Occipital lobe (tissue), 3 donors: ENCODE measurements around the gene MUC4. TPM values are rescaled to one million over a fixed set of nuclear protein-coding genes. Genes with fewer than 3 reads are reported as not detected.

Experiments
- DNase-seq: peaks from one replicate; lab custom pipeline; 2025; lab: John Stamatoyannopoulos, UW
- small RNA-seq: library from RNA; depleted of rRNA; stranded (forward); fragments of <200 nt; gene quantifications from one replicate; pipeline ENCODE3, GENCODE V24; 2014
- total RNA-seq: library from RNA; depleted of rRNA; stranded (reverse); fragments of >200 nt; gene quantifications from one replicate; pipeline ENCODE4 v1.2.3, GENCODE V29; 2014

Gene MUC4
- total RNA-seq, 1 donor from 2014 or later: not detected

DNA sequence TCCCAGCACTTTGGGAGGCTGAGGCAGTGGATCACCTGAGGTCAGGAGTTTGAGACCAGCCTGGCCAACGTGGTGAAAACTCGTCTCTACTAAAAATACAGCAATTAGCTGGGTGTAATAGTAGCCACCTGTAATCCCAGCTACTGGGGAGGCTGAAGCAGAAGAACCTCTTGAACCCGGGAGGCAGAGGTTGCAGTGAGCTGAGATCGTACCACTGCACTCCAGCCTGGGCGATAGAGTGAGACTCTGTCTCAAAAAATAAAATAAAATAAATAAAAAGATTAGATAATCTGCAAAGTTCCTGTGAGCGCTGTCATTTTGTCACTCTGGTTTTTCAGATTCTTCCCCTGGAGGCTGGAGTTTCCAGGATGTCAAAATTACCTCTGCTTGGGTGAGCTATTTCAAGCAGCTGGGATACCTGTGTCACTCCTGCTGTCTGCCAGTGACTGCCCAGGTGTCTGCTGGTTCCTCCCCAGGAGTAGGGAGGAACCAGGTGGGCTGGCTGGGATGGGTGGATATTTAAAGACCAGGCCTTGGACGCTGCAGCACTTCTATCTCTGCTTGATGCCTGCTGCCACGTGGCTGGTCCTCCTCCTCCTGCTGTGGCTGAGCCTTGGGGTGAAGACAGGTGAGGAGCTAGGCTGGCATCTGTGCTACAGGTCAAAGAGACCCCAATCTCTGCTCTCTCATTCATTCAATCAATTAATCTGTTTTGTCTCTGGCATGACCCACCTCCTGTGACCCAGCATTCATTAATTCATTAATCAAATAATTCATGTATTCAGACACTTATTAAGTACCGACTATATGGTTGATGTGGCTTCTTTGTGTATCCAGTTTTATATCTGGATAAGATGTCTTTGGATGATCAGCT, 110.5 kb downstream of the MUC4 start:
- no peak for DNase-seq

DNA sequence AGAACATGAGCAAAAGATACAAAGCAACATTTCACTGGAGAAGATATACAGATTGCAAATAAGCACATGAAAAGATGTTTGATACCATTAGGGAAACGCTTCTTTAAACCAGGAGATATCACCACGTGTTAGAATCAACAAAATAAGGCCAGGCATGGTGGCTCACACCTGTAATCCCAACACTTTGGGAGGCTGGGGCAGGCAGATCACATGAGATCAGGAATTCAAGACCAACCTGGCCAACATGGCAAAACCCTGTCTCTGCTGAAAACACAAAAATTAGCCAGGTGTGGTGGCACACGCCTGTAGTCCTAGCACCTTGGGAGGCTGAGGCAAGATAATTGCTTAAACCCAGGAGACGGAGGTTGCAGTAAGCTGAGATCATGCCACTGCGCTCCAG, 111.4 kb downstream of the MUC4 start:
- no peak for DNase-seq

DNA sequence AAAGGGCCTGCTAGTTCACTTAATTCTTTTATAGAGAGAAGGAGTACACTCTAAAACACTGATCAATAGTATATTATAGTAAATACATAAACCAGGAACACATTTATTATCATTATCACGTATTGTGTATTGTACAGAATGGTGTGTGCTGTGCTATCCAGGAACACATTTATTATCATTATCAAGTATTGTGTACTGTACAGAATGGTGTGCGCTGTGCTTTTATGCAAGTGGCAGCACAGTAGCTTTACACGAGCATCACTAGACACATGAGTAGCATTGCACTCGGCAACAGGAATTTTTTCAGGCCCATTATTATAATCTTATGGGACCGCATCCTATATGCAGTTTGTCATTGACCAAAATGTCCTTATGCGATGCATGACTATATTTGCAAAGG, 111.9 kb downstream of the MUC4 start:
- DNase-seq: no peak

DNA sequence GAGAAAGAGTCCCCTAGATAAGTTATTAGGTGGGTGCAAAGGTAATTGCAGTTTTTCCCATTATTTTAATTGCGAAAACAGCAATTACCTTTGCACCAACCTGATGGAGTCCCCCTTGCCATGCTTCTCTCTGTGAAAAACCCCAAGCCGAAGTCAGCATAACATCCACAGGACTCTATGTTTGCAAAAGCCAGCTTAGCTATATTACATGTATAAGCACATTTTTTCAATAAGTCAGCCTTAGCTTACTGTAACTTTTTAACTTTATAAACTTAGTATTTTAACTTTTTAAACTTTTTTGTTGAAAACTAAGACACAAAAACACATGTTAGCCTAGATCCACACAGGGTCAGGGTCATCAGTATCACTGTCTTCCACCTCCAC, 112.3 kb downstream of the MUC4 start:
- no peak for DNase-seq

DNA sequence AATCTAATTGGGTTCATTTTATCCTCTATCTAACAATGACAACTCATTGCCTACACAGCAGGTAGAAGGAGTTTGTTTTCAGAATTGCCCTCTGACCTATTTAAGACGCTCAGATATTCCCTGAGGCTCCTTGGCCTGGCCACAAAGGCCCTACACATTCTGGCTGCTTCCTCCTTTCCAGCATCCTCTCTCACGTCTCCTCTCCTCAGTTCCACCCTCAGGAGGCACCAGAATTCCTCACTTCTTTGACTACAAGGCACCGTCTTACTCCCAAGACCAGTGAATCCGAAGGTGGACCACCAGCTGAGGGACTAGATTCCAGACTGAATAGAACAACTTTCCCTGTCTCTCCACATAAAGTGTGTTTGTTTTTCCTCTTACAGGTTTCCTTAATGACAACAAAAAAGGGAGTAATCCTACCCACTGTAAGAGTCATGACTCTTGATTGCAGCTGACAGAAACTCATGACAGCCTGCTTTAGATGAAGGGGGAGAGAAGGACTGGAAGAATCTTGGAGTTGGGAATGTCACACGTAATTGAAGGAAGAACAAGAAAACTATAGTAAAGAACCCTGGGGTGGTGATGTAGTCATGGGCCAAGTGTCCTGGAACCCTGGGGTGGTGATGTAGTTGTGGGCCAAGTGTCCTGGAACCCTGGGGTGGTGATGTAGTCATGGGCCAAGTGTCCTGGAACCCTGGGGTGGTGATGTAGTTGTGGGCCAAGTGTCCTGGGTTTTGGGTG, 112.9 kb downstream of the MUC4 start:
- no peak for DNase-seq

DNA sequence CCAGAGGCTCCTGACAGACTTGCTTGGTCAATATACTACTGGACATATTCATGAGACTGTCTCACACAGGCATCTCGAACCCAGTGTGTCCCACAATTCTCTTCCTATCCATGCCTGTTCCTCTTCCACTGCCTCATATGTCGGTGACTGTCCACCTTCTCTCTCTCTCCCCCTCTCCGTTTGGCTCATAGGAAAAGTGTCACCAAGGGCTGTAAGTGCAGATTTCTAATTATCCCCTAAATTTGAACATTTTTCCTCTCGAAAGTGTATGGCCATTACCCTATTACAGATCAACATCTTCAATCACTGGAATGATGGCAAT, 113.4 kb downstream of the MUC4 start:
- DNase-seq: no peak

DNA sequence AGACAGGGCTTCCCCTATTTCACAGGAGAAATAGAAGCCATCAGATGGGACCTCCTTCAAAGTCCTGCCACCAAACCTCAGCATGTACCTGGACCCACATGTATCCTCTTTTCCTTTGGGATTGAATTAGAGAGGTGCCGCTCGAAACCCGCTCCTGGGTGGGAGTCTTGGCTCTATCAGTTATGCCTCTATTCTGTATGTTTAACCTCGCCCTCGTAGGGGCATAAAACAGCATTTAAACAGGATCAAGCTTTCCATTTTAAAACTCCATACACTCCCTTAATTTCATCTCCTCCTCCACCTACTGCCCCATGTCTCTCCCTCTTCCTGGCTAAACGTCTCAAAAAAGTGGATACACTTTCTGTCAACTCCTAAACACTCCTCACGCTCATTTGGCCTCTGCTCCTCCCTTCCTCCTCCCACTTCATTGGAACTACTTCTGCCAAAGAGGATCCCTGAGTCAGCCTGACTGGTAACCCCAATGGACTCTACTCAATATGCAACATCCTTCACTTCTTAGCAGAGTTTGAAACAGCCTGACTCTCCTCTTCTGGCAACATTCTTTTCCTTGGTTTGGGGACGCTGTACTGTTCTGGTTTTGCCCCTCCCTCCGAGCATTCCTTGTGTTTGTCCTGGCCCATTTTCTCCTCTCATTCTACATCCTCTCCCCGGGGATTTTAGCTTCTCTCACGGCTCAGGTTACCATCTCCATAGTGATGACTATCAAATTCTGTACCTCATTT, 114.0 kb downstream of the MUC4 start:
- DNase-seq: no peak

Small RNA genes within 50 kb of the gene (small RNA-seq; reads per million reads assigned to genes)
- not detected for gene MIR570

Other genes starting within 250 kb of the MUC4 start
- gene APOD, start 228.0 kb downstream of the MUC4 start, total RNA-seq: 3.6 TPM
- gene MUC20, start 91.0 kb downstream of the MUC4 start, total RNA-seq: 1.9 TPM
- gene TNK2, start 96.6 kb upstream of the MUC4 start, total RNA-seq: 10.1 TPM